ENCODE results near the gene MAP3K8.
"Not testable (repeated sequence)": the region's sequence is repeated elsewhere in the genome, so short reads cannot be mapped to it uniquely, and the experiment has no call there.

Gene MAP3K8

GRCh38 chr10:30453764-30454527 is 20.0 kb downstream of the MAP3K8 start:
- DNase-seq: no peak

- no peak for DNase-seq
Observed at GRCh38 chr10:30454744-30455510, 20.9 kb downstream of the MAP3K8 start.

- no peak for DNase-seq
Observed at GRCh38 chr10:30455816-30456215, 21.8 kb downstream of the MAP3K8 start.

GRCh38 chr10:30456266-30456665 is 22.3 kb downstream of the MAP3K8 start:
- DNase-seq: peak; percentile 1

GRCh38 chr10:30459283-30459682 is 25.3 kb downstream of the MAP3K8 start:
- DNase-seq: no peak

GRCh38 chr10:30460121-30460520 is 26.1 kb downstream of the MAP3K8 start:
- DNase-seq: no peak

GRCh38 chr10:30462513-30462912 is 28.5 kb downstream of the MAP3K8 start:
- no peak for DNase-seq

- DNase-seq: no peak
Observed at GRCh38 chr10:30463944-30464451, 30.0 kb downstream of the MAP3K8 start.

- no peak for DNase-seq
Observed at GRCh38 chr10:30464675-30465074, 30.7 kb downstream of the MAP3K8 start.

GRCh38 chr10:30466445-30466844 is 32.5 kb downstream of the MAP3K8 start:
- DNase-seq: no peak

- DNase-seq: no peak
Observed at GRCh38 chr10:30467651-30468338, 33.8 kb downstream of the MAP3K8 start.

GRCh38 chr10:30472414-30473155 is 38.6 kb downstream of the MAP3K8 start:
- no peak for DNase-seq

GRCh38 chr10:30475515-30475914 is 41.5 kb downstream of the MAP3K8 start:
- not testable (repeated sequence) for DNase-seq

- no peak for DNase-seq
Observed at GRCh38 chr10:30476511-30477155, 42.6 kb downstream of the MAP3K8 start.

GRCh38 chr10:30479513-30479912 is 45.5 kb downstream of the MAP3K8 start:
- DNase-seq: not testable (repeated sequence)

GRCh38 chr10:30481603-30482002 is 47.6 kb downstream of the MAP3K8 start:
- DNase-seq: no peak

GRCh38 chr10:30488316-30488715 is 54.3 kb downstream of the MAP3K8 start:
- DNase-seq: no peak

GRCh38 chr10:30489346-30489745 is 55.4 kb downstream of the MAP3K8 start:
- no peak for DNase-seq

GRCh38 chr10:30490289-30491000 is 56.5 kb downstream of the MAP3K8 start:
- no peak for DNase-seq

GRCh38 chr10:30491204-30491915 is 57.4 kb downstream of the MAP3K8 start:
- DNase-seq: no peak

Data from stimulated activated naive CD4-positive, alpha-beta T cell treated with Interleukin-2 at 50 U/mL for 16 hours (primary cell).